GM12801 (cell line): ENCODE data around the gene ZDHHC8.

Experiments used
- TF ChIP-seq, protein P1 (sequence below): IDR thresholded peaks from one replicate; pipeline ENCODE4 v1.5.1; 2011; ENCODE audit warnings: control low read depth; ENCODE audit not compliant: insufficient read length; ENCODE audit errors: extremely low read depth

ZDHHC8 gene

DNA sequence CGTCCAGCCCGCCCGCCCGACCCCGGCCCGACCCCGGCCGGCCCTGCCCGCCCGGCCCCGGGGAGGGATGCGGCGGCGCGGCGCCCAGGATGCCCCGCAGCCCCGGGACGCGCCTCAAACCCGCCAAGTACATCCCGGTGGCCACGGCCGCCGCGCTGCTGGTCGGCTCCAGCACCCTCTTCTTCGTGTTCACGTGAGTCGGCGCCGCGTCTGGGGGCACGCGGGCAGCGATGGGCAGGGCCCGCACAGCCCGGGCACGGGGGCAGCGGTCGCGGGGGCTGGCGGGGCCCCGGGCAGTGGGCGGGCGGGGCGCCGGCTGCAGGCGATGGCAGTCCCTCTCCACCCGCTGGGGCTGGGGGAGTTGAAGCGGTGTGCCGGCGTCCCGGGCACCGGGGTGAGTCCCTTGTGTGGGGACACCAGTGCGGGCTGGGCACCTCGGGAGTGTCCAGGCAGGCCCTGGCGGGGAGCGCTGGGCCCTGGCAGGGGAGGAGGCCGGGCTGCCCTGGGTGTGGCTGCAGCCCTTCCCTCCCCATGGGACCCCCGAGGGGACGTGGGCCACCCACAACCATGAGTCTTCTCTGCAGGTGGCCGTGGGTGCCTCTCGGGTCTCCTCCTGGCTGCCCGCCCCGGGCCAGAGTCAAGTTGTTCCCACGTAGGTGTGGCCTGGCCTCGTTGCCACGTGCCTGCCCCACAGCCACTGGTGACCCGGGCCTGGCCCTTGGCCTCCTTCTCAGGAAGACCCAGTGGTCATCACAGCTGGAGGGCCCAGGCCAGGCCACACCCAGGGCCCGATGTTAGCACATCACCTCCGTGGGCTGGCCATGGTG is 468 bp downstream of the ZDHHC8 start:
- TF ChIP-seq, protein P1, sequence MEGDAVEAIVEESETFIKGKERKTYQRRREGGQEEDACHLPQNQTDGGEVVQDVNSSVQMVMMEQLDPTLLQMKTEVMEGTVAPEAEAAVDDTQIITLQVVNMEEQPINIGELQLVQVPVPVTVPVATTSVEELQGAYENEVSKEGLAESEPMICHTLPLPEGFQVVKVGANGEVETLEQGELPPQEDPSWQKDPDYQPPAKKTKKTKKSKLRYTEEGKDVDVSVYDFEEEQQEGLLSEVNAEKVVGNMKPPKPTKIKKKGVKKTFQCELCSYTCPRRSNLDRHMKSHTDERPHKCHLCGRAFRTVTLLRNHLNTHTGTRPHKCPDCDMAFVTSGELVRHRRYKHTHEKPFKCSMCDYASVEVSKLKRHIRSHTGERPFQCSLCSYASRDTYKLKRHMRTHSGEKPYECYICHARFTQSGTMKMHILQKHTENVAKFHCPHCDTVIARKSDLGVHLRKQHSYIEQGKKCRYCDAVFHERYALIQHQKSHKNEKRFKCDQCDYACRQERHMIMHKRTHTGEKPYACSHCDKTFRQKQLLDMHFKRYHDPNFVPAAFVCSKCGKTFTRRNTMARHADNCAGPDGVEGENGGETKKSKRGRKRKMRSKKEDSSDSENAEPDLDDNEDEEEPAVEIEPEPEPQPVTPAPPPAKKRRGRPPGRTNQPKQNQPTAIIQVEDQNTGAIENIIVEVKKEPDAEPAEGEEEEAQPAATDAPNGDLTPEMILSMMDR, result no peak

DNA sequence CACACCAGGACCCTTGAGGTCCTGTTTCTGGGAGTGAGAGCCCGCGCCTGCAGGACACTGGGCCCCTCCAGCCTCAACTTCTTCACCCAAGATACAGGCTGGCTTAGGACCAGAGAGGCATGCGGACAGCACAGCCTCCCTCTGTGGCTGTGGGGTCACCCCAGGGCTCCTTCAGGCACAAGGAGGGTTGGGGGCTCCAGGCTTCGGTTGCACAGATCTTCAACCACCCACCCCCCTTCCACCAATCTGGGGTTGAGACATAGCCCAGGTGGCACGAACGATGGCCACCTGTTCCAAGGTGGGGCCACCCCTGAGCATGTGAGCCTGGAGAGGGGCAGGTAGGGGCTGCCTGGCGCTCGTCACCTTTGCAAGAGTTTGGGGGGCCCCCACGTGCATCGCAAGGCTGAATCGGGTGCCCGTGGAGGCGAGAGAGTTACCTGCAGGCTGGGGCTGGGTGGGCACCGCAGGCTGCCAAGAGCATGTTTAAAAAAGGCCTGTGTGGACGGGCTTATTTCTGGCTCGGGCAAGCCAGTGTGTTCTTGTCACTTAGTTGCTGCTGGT is 1.2 kb downstream of the ZDHHC8 start:
- TF ChIP-seq, protein P1, result no peak

DNA sequence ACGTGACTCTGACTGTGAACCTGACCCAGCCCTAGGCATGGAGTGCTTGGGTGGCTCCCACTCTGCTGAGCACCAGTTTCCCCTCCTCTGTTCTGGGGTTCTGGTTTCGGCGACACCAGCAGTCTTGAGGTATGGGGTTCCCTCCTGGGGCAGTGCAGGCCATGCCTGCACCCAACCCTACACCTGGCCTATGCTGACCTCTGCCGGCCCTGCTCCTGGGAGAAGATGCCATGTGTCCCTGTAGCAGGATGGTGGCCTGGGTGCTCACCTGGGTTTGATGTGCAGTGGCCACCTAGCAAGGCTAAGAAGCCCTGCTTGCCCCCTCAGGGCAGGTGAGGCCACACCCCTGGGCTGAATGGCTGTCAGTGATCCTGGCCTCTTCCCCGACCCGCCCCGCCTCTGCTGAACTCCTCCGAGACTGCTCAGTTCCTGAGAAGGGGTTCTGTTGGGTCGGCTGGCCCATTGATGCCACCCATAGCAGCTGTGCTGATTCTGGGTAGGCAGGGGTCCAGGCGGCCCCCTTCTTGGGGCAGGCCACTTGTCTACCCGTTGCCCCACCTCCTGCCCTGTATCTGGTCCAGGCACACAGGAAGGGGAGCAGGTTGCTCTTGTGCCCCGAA is 2.4 kb downstream of the ZDHHC8 start:
- TF ChIP-seq, protein P1, result no peak

DNA sequence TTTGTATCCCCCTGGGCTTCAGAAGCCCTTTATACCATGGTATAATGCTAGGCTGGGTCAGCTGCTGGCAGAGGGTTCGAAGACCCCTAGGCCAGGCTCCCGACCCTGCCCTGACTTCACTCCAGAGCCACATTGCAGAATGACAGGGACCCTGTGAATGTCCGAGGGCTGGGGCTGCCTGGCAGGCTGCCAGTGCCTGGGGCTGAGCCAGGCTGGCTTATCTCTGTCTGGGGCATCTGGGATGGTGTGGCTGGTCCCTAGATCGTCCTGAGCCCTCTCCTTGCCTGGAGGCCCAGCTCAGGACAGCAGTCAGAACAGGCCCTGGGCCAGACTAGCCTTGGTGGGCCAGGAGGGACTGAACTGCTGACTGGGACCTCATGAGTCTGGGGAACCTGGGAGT is 3.7 kb downstream of the ZDHHC8 start:
- TF ChIP-seq, protein P1, result no peak

DNA sequence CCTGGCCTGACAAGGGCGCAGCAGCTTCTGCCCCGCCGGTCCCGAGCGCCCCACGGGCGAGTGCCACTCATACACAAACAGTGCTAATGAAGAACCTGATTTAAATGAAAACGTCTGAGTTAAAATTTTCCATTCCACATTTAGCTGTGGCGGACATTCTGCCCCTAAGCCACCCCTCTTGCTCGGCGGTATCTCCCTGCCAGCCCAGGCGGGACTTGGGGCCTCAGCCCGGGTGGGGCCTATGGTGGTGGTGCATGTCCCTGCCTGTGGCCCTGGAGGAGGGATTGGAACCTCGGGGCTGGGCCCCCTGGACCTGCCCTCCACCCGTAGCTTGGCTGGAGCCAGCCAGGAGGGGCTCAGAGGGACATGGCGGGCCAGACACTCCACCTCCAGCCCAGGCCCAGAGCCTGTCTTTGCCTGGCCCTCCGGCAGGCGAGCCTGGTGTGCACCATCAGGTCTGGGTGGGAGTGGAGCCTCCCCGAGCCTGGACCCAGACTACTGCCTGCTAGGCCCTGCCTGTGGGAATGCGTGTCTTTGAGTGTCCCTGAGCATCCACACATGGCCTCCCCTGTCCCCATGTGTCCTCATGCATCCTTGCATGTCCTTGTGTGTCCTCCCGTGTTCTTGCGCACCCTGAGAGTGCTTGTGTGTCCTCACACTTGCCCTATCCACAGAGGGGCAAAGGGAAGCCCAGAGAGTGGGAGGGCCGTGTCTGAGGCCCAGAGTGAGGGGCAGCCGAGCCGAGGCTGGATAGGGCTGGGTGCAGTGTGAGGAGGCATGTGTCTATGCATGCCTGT is 4.4 kb downstream of the ZDHHC8 start:
- TF ChIP-seq, protein P1, result no peak

DNA sequence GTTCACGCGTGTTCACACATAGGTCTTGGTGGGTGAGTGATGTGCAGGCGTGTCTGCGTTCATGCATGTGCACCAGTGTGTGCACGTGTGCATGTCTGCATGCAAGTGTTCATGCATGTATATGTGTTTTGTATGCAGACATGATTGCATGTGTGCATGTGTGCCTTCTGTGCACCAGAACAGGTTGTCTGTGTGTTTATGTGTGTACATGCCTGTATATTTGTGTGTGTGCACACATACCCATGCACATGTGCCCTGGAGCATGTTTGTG is 4.9 kb downstream of the ZDHHC8 start:
- TF ChIP-seq, protein P1, result no peak

DNA sequence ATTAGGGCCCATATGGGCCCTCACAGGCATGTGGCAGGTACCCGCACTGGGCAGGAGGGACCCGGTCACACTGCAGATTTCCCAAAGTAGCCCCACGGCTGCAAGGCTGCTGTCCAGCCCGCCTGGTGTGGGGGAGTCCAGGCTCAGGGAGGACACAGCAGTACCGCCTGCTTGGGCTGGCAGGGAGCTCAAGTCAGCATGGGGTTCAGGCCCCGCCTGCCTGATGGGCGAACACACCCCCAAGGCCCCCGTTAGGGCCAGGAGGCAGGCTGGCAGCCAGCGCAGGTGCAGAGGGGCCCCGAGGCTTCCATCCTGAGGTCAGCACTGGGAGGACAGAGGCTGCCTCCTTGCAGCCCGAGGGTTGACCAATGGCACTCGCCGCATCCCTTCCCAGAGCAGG is 5.5 kb downstream of the ZDHHC8 start:
- TF ChIP-seq, protein P1, result no peak
